Measurements from ENCODE around the gene TRMT1L. TPM values are rescaled to one million over a fixed set of nuclear protein-coding genes. Genes with fewer than 3 reads are reported as not detected.

TRMT1L gene
- polyA plus RNA-seq, 1 experiment: 33.4 TPM

- Histone ChIP-seq H3K27me3 (ENCODE audit: control insufficient read depth, insufficient read depth, low read length) (no peaks in the 10 kb centered on the region), H3K27ac (ENCODE audit: low read depth, low read length) (no peak overlapping the region), H3K4me3 (ENCODE audit: low read depth, low read length) (no peak overlapping the region), H3K9me3 (ENCODE audit: control insufficient read depth, insufficient read depth, low read length) (no peaks in the 10 kb centered on the region)
- POLR2A ChIA-PET: no interaction called here
- no peak for DNase-seq (ENCODE audit: low read depth, low spot score)
- TF ChIP-seq CTCF (IDR thresholded peaks at IDR 0.05; ENCODE audit: low read depth, low read length): no peak
- CTCF ChIA-PET: interaction anchor here (1.1 kb wide), 1 partner anchor 515 kb away, joined by 3 read pairs; no protein-coding TSS in a partner anchor
These were observed 9.4 kb upstream of the TRMT1L start for GRCh38 chr1:185166106-185166505.

- Histone ChIP-seq H3K27me3 (ENCODE audit: control insufficient read depth, insufficient read depth, low read length) (no peaks in the 10 kb centered on the region), H3K4me3 (ENCODE audit: low read depth, low read length) (no peak overlapping the region), H3K9me3 (ENCODE audit: control insufficient read depth, insufficient read depth, low read length) (no peaks in the 10 kb centered on the region), H3K27ac (ENCODE audit: low read depth, low read length) (no peak overlapping the region)
- TF ChIP-seq CTCF (IDR thresholded peaks at IDR 0.05; ENCODE audit: low read depth, low read length): no peak
- CTCF ChIA-PET: interaction anchor here (6.4 kb wide), 1 partner anchor 8 kb away, joined by 68 read pairs; no protein-coding TSS in a partner anchor
- no peak for DNase-seq (ENCODE audit: low read depth, low spot score)
- POLR2A ChIA-PET: no interaction called here
These were observed 5.7 kb upstream of the TRMT1L start for GRCh38 chr1:185162491-185162890.

GRCh38 chr1:185159966-185160365 is 3.2 kb upstream of the TRMT1L start:
- Histone ChIP-seq H3K27me3 (ENCODE audit: control insufficient read depth, insufficient read depth, low read length) (no peaks in the 10 kb centered on the region), H3K27ac (ENCODE audit: low read depth, low read length) (no peak overlapping the region), H3K4me3 (ENCODE audit: low read depth, low read length) (no peak overlapping the region), H3K9me3 (ENCODE audit: control insufficient read depth, insufficient read depth, low read length) (no peaks in the 10 kb centered on the region; the same call in 1 of the 2 replicates)
- TF ChIP-seq CTCF (IDR thresholded peaks at IDR 0.05; ENCODE audit: low read depth, low read length): no peak
- no peak for DNase-seq (ENCODE audit: low read depth, low spot score)
- ChIA-PET POLR2A (no interaction called here), CTCF (interaction anchor here (6.4 kb wide), 1 partner anchor 10 kb away, joined by 68 read pairs; no protein-coding TSS in a partner anchor)

- no peak for DNase-seq (ENCODE audit: low read depth, low spot score)
- no peaks in the 10 kb centered on the region; the same call in 1 of the 2 replicates for H3K9me3 ChIP-seq (ENCODE audit: control insufficient read depth, insufficient read depth, low read length)
- no peaks in the 10 kb centered on the region for H3K27me3 ChIP-seq (ENCODE audit: control insufficient read depth, insufficient read depth, low read length)
- POLR2A ChIA-PET: no interaction called here
- no peak overlapping the region for H3K27ac ChIP-seq (ENCODE audit: low read depth, low read length)
- H3K4me3 ChIP-seq (ENCODE audit: low read depth, low read length): no peak overlapping the region
- CTCF ChIA-PET: interaction anchor here (0.6 to 6.4 kb wide), 9 partner anchors 11 to 888 kb away, joined by 3 to 68 read pairs (median 6); no protein-coding TSS in a partner anchor
- TF ChIP-seq CTCF (IDR thresholded peaks at IDR 0.05; ENCODE audit: low read depth, low read length): no peak
These were observed 2.0 kb upstream of the TRMT1L start for GRCh38 chr1:185158800-185159199.

- peak overlapping the region; percentile 84 for H3K4me3 ChIP-seq (ENCODE audit: low read depth, low read length)
- POLR2A ChIA-PET: no interaction called here
- H3K27ac ChIP-seq (ENCODE audit: low read depth, low read length): no peak overlapping the region
- CTCF ChIA-PET: interaction anchor here (0.7 to 6.4 kb wide), 5 partner anchors 12 to 889 kb away, joined by 5 to 68 read pairs (median 12); no protein-coding TSS in a partner anchor
- TF ChIP-seq CTCF (IDR thresholded peaks at IDR 0.05; ENCODE audit: low read depth, low read length): no peak
- H3K9me3 ChIP-seq (ENCODE audit: control insufficient read depth, insufficient read depth, low read length): no peaks in the 10 kb centered on the region; the same call in 1 of the 2 replicates
- H3K27me3 ChIP-seq (ENCODE audit: control insufficient read depth, insufficient read depth, low read length): no peaks in the 10 kb centered on the region
- DNase-seq (ENCODE audit: low read depth, low spot score): no peak
These were observed 1.1 kb upstream of the TRMT1L start for GRCh38 chr1:185157599-185158412.
